Tibial nerve (tissue), 4 donors: Measurements from ENCODE around the gene SUMF1. TPM values are rescaled to one million over a fixed set of nuclear protein-coding genes. Genes with fewer than 3 reads are reported as not detected.

Experiments
- DNase-seq, 2 donors: peaks; one replicate each; pipeline ENCODE4 v3.0.0-alpha.2; 2019; ENCODE audit warnings: low spot score in 2 of 2
- H3K27ac ChIP-seq, 4 donors: fragments of 200-600 bp; sonication (generic) in 3 of 4; one replicate each; pipeline ENCODE4 v1.5.1; 2017 to 2019; ENCODE audit warnings: mild to moderate bottlenecking in 1 of 4
- H3K27me3 ChIP-seq, 2 donors: fragments of 200-600 bp; sonication (generic) in 1 of 2; one replicate each; pipeline versions ENCODE4 v1.5.1 to v1.6.0; 2017 to 2019
- H3K36me3 ChIP-seq, 3 donors: fragments of 200-600 bp; sonication (generic); one replicate each; pipeline ENCODE4 v1.5.1; 2018 to 2019
- H3K4me1 ChIP-seq, 4 donors: fragments of 200-600 bp; sonication (generic) in 3 of 4; one replicate each; pipeline ENCODE4 v1.5.1; 2017 to 2019
- H3K4me3 ChIP-seq, 4 donors: fragments of 200-600 bp; sonication (generic) in 3 of 4; one replicate each; pipeline ENCODE4 v1.5.1; 2017 to 2019; ENCODE audit warnings: mild to moderate bottlenecking in 1 of 4, moderate library complexity in 1 of 4
- H3K9me3 ChIP-seq, 4 donors: fragments of 200-600 bp; sonication (generic) in 3 of 4; one replicate each; pipeline ENCODE4 v1.5.1; 2017 to 2019
- CTCF ChIP-seq, 5 experiments: fragments of 200-600 bp in 3 of 5; fragments of 450-650 bp in 2 of 5; sonication (generic) in 3 of 5; IDR thresholded peaks; one replicate each; pipeline ENCODE4 v1.5.1; 2016 to 2019; ENCODE audit warnings: antibody characterized with exemption in 5 of 5, mild to moderate bottlenecking in 3 of 5, moderate library complexity in 2 of 5
- EP300 ChIP-seq, 2 donors: sonication (generic); formaldehyde crosslinking; IDR thresholded peaks; one replicate each; pipeline ENCODE4 v1.6.1; 2017; ENCODE audit warnings: antibody characterized with exemption in 2 of 2, mild to moderate bottlenecking in 1 of 2
- POLR2A ChIP-seq, 2 donors: fragments of 450-650 bp; IDR thresholded peaks; one replicate each; pipeline ENCODE4 v1.6.1; 2017; ENCODE audit warnings: antibody characterized with exemption in 2 of 2, mild to moderate bottlenecking in 2 of 2, moderate library complexity in 2 of 2
- WGBS, 2 donors: methylation state at CpG; one replicate each; pipeline ENCODE4 v1.1.5; 2018; 5-methylcytosine and 5-hydroxymethylcytosine counted together
- total RNA-seq, 4 donors: library from RNA; depleted of rRNA; stranded (reverse); fragments of >200 nt; gene quantifications; one replicate each; pipeline ENCODE4 v1.1.0, GENCODE V29; 2016

The SUMF1 gene
- total RNA-seq, 4 donors from 2014 or later: 49.2 to 70.6 (median 63.8) TPM

- Histone ChIP-seq H3K27me3 (no peaks in the 10 kb centered on the region), H3K4me3 (no peak overlapping the region), H3K36me3 (peaks cover 0 to 84% (median 0%) of the 10 kb centered on the region in 3 donors), H3K9me3 (no peaks in the 10 kb centered on the region), H3K27ac (no peak overlapping the region), H3K4me1 (no peaks in the 10 kb centered on the region)
- no peak for DNase-seq
- 70 to 75% methylated on average over 6 of the region's 6 CpGs for WGBS, 2 donors
- TF ChIP-seq EP300 (IDR thresholded peaks at IDR 0.05) (no peak), POLR2A (IDR thresholded peaks at IDR 0.05) (no peak), CTCF (IDR thresholded peaks at IDR 0.05) (no peak)
Measured at GRCh38 chr3:4448187-4448586, 18.9 kb downstream of the SUMF1 start.

- no peaks in the 10 kb centered on the region for H3K27me3 ChIP-seq
- no peaks in the 10 kb centered on the region for H3K4me1 ChIP-seq
- no peak for TF ChIP-seq POLR2A (IDR thresholded peaks at IDR 0.05)
- no peak for TF ChIP-seq EP300 (IDR thresholded peaks at IDR 0.05)
- no peak for TF ChIP-seq CTCF (IDR thresholded peaks at IDR 0.05)
- H3K4me3 ChIP-seq: no peak overlapping the region
- no peak for DNase-seq
- no peak overlapping the region for H3K27ac ChIP-seq
- 77 to 89% methylated on average over 3 of the region's 3 CpGs for WGBS, 2 donors
- H3K9me3 ChIP-seq: no peaks in the 10 kb centered on the region
- peaks cover 0 to 76% (median 0%) of the 10 kb centered on the region in 3 donors for H3K36me3 ChIP-seq
Measured at GRCh38 chr3:4447295-4447999, 19.6 kb downstream of the SUMF1 start.

- peaks cover 0 to 39% (median 0%) of the 10 kb centered on the region in 3 donors for H3K36me3 ChIP-seq
- H3K4me1 ChIP-seq: no peaks in the 10 kb centered on the region
- H3K27me3 ChIP-seq: no peaks in the 10 kb centered on the region
- H3K9me3 ChIP-seq: no peaks in the 10 kb centered on the region
- no peak overlapping the region for H3K27ac ChIP-seq
- H3K4me3 ChIP-seq: no peak overlapping the region
- DNase-seq: no peak
- 91 to 92% methylated on average over 6 of the region's 6 CpGs for WGBS, 2 donors
- TF ChIP-seq CTCF (IDR thresholded peaks at IDR 0.05) (no peak), EP300 (IDR thresholded peaks at IDR 0.05) (no peak), POLR2A (IDR thresholded peaks at IDR 0.05) (no peak)
Measured at GRCh38 chr3:4440951-4441350, 26.1 kb downstream of the SUMF1 start.

GRCh38 chr3:4438296-4438695 is 28.8 kb downstream of the SUMF1 start:
- Histone ChIP-seq H3K27ac (no peak overlapping the region), H3K36me3 (peaks cover 0 to 24% (median 0%) of the 10 kb centered on the region in 3 donors), H3K9me3 (no peaks in the 10 kb centered on the region), H3K4me3 (no peak overlapping the region), H3K27me3 (no peaks in the 10 kb centered on the region), H3K4me1 (no peaks in the 10 kb centered on the region)
- WGBS, 2 donors: 95 to 96% methylated on average over 1 of the region's 1 CpG
- DNase-seq: no peak
- TF ChIP-seq POLR2A (IDR thresholded peaks at IDR 0.05) (no peak), EP300 (IDR thresholded peaks at IDR 0.05) (no peak), CTCF (IDR thresholded peaks at IDR 0.05) (no peak)

- Histone ChIP-seq H3K4me3 (no peak overlapping the region), H3K4me1 (peaks cover 0 to under 1% (median 0%) of the 10 kb centered on the region in 4 donors), H3K27me3 (no peaks in the 10 kb centered on the region)
Measured at GRCh38 chr3:4432259-4432658, 34.8 kb downstream of the SUMF1 start.

More at GRCh38 chr3:4432259-4432658, 34.8 kb downstream of the SUMF1 start:
- Histone ChIP-seq H3K36me3 (peaks cover 0 to 22% (median 0%) of the 10 kb centered on the region in 3 donors), H3K27ac (no peak overlapping the region), H3K9me3 (no peaks in the 10 kb centered on the region)
- DNase-seq: no peak
- no peak for TF ChIP-seq POLR2A (IDR thresholded peaks at IDR 0.05)
- TF ChIP-seq CTCF (IDR thresholded peaks at IDR 0.05): no peak
- TF ChIP-seq EP300 (IDR thresholded peaks at IDR 0.05): no peak
